Upper lobe of left lung (tissue), 4 donors: ENCODE data around the gene WDR46.

Experiments
- POLR2A ChIP-seq, 4 donors: fragments of 450-650 bp; IDR thresholded peaks; one replicate each; pipeline ENCODE4 v1.5.1; 2016 to 2017; ENCODE audit warnings: antibody characterized with exemption in 4 of 4, mild to moderate bottlenecking in 2 of 4
- POLR2AphosphoS5 ChIP-seq, 2 donors: sonication (generic); formaldehyde crosslinking; IDR thresholded peaks; one replicate each; pipeline ENCODE4 v1.5.1; 2017; ENCODE audit warnings: antibody characterized with exemption in 2 of 2
- TF ChIP-seq, protein P1 (sequence below), 6 experiments: fragments of 450-650 bp in 4 of 6; fragments of 200-600 bp in 2 of 6; sonication (generic) in 2 of 6; IDR thresholded peaks; one replicate each; pipeline ENCODE4 v1.5.1; 2016 to 2019; ENCODE audit warnings: antibody characterized with exemption in 6 of 6

DNA sequence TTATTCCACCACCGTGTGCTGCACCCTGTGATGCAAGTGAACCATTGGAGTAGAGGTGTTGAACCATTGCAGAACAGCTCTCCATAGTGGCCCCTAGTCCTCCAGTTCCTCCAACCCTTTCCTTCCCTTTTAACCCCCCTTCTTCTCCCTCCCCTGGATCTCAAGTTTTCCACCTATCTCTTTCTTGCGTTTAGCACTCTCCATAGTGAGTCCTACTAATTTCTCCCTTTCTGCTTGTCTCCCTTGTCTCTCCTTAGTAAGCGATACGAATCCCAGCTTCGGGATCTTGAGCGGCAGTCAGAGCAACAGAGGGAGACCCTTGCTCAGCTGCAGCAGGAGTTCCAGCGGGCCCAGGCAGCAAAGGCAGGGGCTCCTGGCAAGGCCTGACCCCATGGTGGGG lies 1.4 kb upstream of the WDR46 start:
- TF ChIP-seq, protein P1, sequence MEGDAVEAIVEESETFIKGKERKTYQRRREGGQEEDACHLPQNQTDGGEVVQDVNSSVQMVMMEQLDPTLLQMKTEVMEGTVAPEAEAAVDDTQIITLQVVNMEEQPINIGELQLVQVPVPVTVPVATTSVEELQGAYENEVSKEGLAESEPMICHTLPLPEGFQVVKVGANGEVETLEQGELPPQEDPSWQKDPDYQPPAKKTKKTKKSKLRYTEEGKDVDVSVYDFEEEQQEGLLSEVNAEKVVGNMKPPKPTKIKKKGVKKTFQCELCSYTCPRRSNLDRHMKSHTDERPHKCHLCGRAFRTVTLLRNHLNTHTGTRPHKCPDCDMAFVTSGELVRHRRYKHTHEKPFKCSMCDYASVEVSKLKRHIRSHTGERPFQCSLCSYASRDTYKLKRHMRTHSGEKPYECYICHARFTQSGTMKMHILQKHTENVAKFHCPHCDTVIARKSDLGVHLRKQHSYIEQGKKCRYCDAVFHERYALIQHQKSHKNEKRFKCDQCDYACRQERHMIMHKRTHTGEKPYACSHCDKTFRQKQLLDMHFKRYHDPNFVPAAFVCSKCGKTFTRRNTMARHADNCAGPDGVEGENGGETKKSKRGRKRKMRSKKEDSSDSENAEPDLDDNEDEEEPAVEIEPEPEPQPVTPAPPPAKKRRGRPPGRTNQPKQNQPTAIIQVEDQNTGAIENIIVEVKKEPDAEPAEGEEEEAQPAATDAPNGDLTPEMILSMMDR (IDR thresholded peaks at IDR 0.05), result no peak
- no peak for TF ChIP-seq POLR2A (IDR thresholded peaks at IDR 0.05)
- TF ChIP-seq POLR2AphosphoS5 (IDR thresholded peaks at IDR 0.05), result no peak
